H1 (cell line): ENCODE results near the gene VTN.

ENCODE experiments used
- CBX5 ChIP-seq: fragments of 300-800, 300-1000 bp; sonication (generic); IDR thresholded peaks from 2 replicates; pipeline ENCODE4 v1.7.1; 2016; ENCODE audit warnings: antibody characterized with exemption, low read length, low read depth
- CEBPB ChIP-seq: IDR thresholded peaks from 2 replicates; pipeline ENCODE4 v1.6.1; 2012; ENCODE audit warnings: low read depth, low read length
- EZH2 ChIP-seq: fragments of 200-600 bp; sonication (generic); IDR thresholded peaks from 2 replicates; pipeline ENCODE4 v1.7.1; 2012; ENCODE audit warnings: low read depth, mild to moderate bottlenecking, moderate library complexity, low read length, inconsistent platforms; ENCODE audit not compliant: severe bottlenecking
- JUND ChIP-seq: IDR thresholded peaks from 2 replicates; pipeline ENCODE4 v1.6.1; 2011; ENCODE audit warnings: mild to moderate bottlenecking, improper control_type of control experiment, low read length
- MAFK ChIP-seq: IDR thresholded peaks from 2 replicates; pipeline ENCODE4 v1.6.1; 2012; ENCODE audit warnings: low read depth, mild to moderate bottlenecking, improper control_type of control experiment, low read length
- POLR2A ChIP-seq, 2 experiments: IDR thresholded peaks; 1 replicate in 1 of 2; 2 replicates in 1 of 2; pipeline ENCODE4 v1.6.1; 2011; ENCODE audit warnings: low read depth in 2 of 2, low read length in 2 of 2, mild to moderate bottlenecking in 2 of 2; ENCODE audit errors: control extremely low read depth in 1 of 2
- RBBP5 ChIP-seq: IDR thresholded peaks from 2 replicates; pipeline ENCODE4 v1.7.1; 2012; ENCODE audit warnings: low read depth, mild to moderate bottlenecking, inconsistent platforms, low read length, moderate library complexity, borderline replicate concordance
- TBP ChIP-seq: IDR thresholded peaks from 2 replicates; pipeline ENCODE4 v1.6.1; 2011; ENCODE audit warnings: low read depth, low read length, improper control_type of control experiment
- TEAD4 ChIP-seq: IDR thresholded peaks from 2 replicates; pipeline ENCODE4 v1.6.1; 2012; ENCODE audit warnings: low read depth, low read length, inconsistent platforms, mixed read lengths
- TF ChIP-seq, protein P1 (sequence below), 3 experiments: IDR thresholded peaks; 1 replicate in 2 of 3; 2 replicates in 1 of 3; pipeline versions ENCODE4 v1.5.1 to v1.6.1; 2011; ENCODE audit warnings: low read length in 3 of 3, mild to moderate bottlenecking in 3 of 3, inconsistent platforms in 2 of 3, low read depth in 1 of 3, moderate library complexity in 1 of 3; ENCODE audit not compliant: insufficient read depth in 1 of 3; ENCODE audit errors: control extremely low read depth in 1 of 3

GRCh38 chr17:28335959-28336871, 33.9 kb downstream of the VTN start:
- TF ChIP-seq, protein P1, sequence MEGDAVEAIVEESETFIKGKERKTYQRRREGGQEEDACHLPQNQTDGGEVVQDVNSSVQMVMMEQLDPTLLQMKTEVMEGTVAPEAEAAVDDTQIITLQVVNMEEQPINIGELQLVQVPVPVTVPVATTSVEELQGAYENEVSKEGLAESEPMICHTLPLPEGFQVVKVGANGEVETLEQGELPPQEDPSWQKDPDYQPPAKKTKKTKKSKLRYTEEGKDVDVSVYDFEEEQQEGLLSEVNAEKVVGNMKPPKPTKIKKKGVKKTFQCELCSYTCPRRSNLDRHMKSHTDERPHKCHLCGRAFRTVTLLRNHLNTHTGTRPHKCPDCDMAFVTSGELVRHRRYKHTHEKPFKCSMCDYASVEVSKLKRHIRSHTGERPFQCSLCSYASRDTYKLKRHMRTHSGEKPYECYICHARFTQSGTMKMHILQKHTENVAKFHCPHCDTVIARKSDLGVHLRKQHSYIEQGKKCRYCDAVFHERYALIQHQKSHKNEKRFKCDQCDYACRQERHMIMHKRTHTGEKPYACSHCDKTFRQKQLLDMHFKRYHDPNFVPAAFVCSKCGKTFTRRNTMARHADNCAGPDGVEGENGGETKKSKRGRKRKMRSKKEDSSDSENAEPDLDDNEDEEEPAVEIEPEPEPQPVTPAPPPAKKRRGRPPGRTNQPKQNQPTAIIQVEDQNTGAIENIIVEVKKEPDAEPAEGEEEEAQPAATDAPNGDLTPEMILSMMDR (IDR thresholded peaks at IDR 0.05; ENCODE audit: control extremely low read depth in 1 of 3, insufficient read depth in 1 of 3, low read depth in 1 of 3, low read length in 3 of 3), result no peak
- no peak for TF ChIP-seq EZH2
- peak; percentile 51 to 87 for TF ChIP-seq POLR2A (IDR thresholded peaks at IDR 0.05; ENCODE audit: control extremely low read depth in 1 of 2, low read depth in 2 of 2, low read length in 2 of 2)
- no peak for TF ChIP-seq CEBPB
- no peak for TF ChIP-seq CBX5
- no peak for TF ChIP-seq TBP
- peak; percentile 78 for TF ChIP-seq TEAD4
- TF ChIP-seq RBBP5, result 0 out of 2 replicates have a peak, but pooled peaks have one; percentile 18
- no peak for TF ChIP-seq MAFK
- peak; percentile 71 for TF ChIP-seq JUND
